GM12878 (cell line): ENCODE measurements around the gene JUN. TPM values are rescaled to one million over a fixed set of nuclear protein-coding genes. Genes with fewer than 3 reads are reported as not detected.

Experiments
- ATAC-seq: fragments of 200-7000 bp; cut with Tn5 transposase; 3 replicates; pipeline ENCODE4 v1.9.1; 2020; ENCODE audit warnings: mild to moderate bottlenecking, moderate library complexity
- BruUV-seq: library from RNA; stranded (reverse); fragments of 400-500 nt; replicated peaks from 2 replicates; lab custom pipeline; 2021; lab: Mats Ljungman, UMichigan
- CTCF ChIA-PET: fragments of 300-600 bp; sonication (Branson Sonifier 250); formaldehyde crosslinking; extraction: SDS; loops from one replicate; lab custom pipeline; 2021; ENCODE audit warnings: inconsistent platforms; lab: Yijun Ruan, JAX
- POLR2A ChIA-PET: fragments of 350-600 bp; formaldehyde crosslinking; extraction: SDS; loops from one replicate; lab custom pipeline; 2021; ENCODE audit warnings: inconsistent platforms; lab: Charles Lee
- RAD21 ChIA-PET: fragments of 300-600 bp; sonication (Branson Sonifier 250); formaldehyde crosslinking; loops from one replicate; lab custom pipeline; 2023; ENCODE audit warnings: antibody characterized with exemption; ENCODE audit not compliant: unreplicated experiment; lab: Charles Lee
- SMC1A ChIA-PET: fragments of 300-600 bp; sonication (Branson Sonifier 250); formaldehyde crosslinking; loops from one replicate; lab custom pipeline; 2023; ENCODE audit not compliant: unreplicated experiment, uncharacterized antibody; lab: Charles Lee
- DNase-seq: peaks from one replicate; pipeline ENCODE4 v3.0.0-alpha.2; 2011; ENCODE audit warnings: low read depth, low spot score
- FAIRE-seq: peaks from 3 replicates; lab custom pipeline; 2011; peaks lifted over from hg19 to GRCh38; lab: Jason Lieb, UNC
- H2AFZ ChIP-seq: 2 replicates; pipeline ENCODE4 v1.6.0; 2011; ENCODE audit warnings: low read depth, low read length, control low read depth; ENCODE audit not compliant: control insufficient read depth
- H3K27ac ChIP-seq: 2 replicates; pipeline ENCODE4 v1.5.1; 2011; ENCODE audit warnings: control low read depth; ENCODE audit not compliant: control insufficient read depth, insufficient read depth
- H3K27me3 ChIP-seq, 2 experiments: replicated peaks in 1 of 2; 2 replicates each; pipeline versions ENCODE4 v1.6.0 to v1.6.1; 2011; ENCODE audit warnings: low read length in 1 of 2; ENCODE audit not compliant: control insufficient read depth in 2 of 2, insufficient read depth in 2 of 2
- H3K36me3 ChIP-seq, 2 experiments: 2 replicates each; pipeline ENCODE4 v1.5.1; 2011; ENCODE audit warnings: low read length in 1 of 2; ENCODE audit not compliant: control insufficient read depth in 2 of 2, insufficient read depth in 2 of 2
- H3K4me1 ChIP-seq: 2 replicates; pipeline ENCODE4 v1.6.1; 2011; ENCODE audit warnings: mild to moderate bottlenecking, low read length, moderate library complexity, mixed read lengths; ENCODE audit not compliant: control insufficient read depth, insufficient read depth
- H3K4me2 ChIP-seq: 2 replicates; pipeline ENCODE4 v1.6.0; 2011; ENCODE audit warnings: control low read depth; ENCODE audit not compliant: control insufficient read depth, insufficient read depth
- H3K4me3 ChIP-seq: fragments of 200-600 bp; sonication (generic); 2 replicates; pipeline ENCODE4 v1.5.1; 2016
- H3K79me2 ChIP-seq: 2 replicates; pipeline ENCODE4 v1.6.0; 2011; ENCODE audit warnings: low read length; ENCODE audit not compliant: control insufficient read depth, insufficient read depth
- H3K9ac ChIP-seq: 2 replicates; pipeline ENCODE4 v1.8.0; 2011; ENCODE audit warnings: low read length, control low read depth, mixed read lengths; ENCODE audit not compliant: control insufficient read depth, insufficient read depth
- H3K9me3 ChIP-seq: replicated peaks from 3 replicates; pipeline ENCODE4 v1.5.1; 2011; ENCODE audit warnings: mild to moderate bottlenecking, low read length; ENCODE audit not compliant: control insufficient read depth, insufficient read depth
- H4K20me1 ChIP-seq: 2 replicates; pipeline ENCODE4 v1.6.0; 2011; ENCODE audit not compliant: control insufficient read depth, insufficient read depth
- BCL3 ChIP-seq: IDR thresholded peaks from 2 replicates; pipeline ENCODE4 v1.6.1; 2011; ENCODE audit warnings: borderline replicate concordance, low read depth, mild to moderate bottlenecking, moderate library complexity, low read length; ENCODE audit not compliant: insufficient read depth, poor library complexity, severe bottlenecking
- BMI1 ChIP-seq: fragments of 450-650 bp; IDR thresholded peaks from 2 replicates; pipeline ENCODE4 v1.6.1; 2016; ENCODE audit warnings: mild to moderate bottlenecking, moderate library complexity, borderline replicate concordance
- CBFB ChIP-seq: IDR thresholded peaks from 2 replicates; pipeline ENCODE4 v1.6.1; 2016; ENCODE audit warnings: antibody characterized with exemption, low read depth
- E4F1 ChIP-seq: fragments of 450-650 bp; IDR thresholded peaks from 2 replicates; pipeline ENCODE4 v1.6.1; 2018; ENCODE audit warnings: borderline replicate concordance, mild to moderate bottlenecking; ENCODE audit not compliant: partially characterized antibody
- EGR1 ChIP-seq, 2 experiments: IDR thresholded peaks; 1 replicate in 1 of 2; 2 replicates in 1 of 2; pipeline ENCODE4 v1.6.1; 2011 to 2012; ENCODE audit warnings: low read depth in 2 of 2, low read length in 2 of 2, borderline replicate concordance in 1 of 2, mild to moderate bottlenecking in 1 of 2, moderate library complexity in 1 of 2
- MTA3 ChIP-seq: IDR thresholded peaks from 2 replicates; pipeline ENCODE4 v1.6.1; 2012; ENCODE audit warnings: low read length, inconsistent platforms, borderline replicate concordance
- RAD51 ChIP-seq: fragments of 450-650 bp; IDR thresholded peaks from 2 replicates; pipeline ENCODE4 v1.6.1; 2016; ENCODE audit warnings: moderate library complexity, mild to moderate bottlenecking, inconsistent platforms
- RB1 ChIP-seq: fragments of 450-650 bp; formaldehyde crosslinking; IDR thresholded peaks from 2 replicates; pipeline ENCODE4 v1.6.1; 2017; ENCODE audit warnings: mild to moderate bottlenecking, borderline replicate concordance
- RCOR1 ChIP-seq: conservative IDR thresholded peaks from 2 replicates; pipeline ENCODE4 v1.6.1; 2012; ENCODE audit warnings: low read depth, low read length, improper control_type of control experiment
- USF1 ChIP-seq: IDR thresholded peaks from 2 replicates; pipeline ENCODE4 v1.6.1; 2011; ENCODE audit warnings: borderline replicate concordance, low read depth, mild to moderate bottlenecking, moderate library complexity, mixed read lengths, low read length; ENCODE audit not compliant: insufficient read depth; ENCODE audit errors: extremely low read length
- ZNF274 ChIP-seq: IDR thresholded peaks from one replicate; pipeline ENCODE4 v1.8.0; 2011; ENCODE audit not compliant: insufficient read length, insufficient read depth
- ZNF384 ChIP-seq: IDR thresholded peaks from 2 replicates; pipeline ENCODE4 v1.6.1; 2012; ENCODE audit warnings: low read depth, mild to moderate bottlenecking, low read length, improper control_type of control experiment, borderline replicate concordance
- WGBS: methylation state at CpG from one replicate; pipeline ENCODE4 v1.1.6; 2016; ENCODE audit warnings: low lambda C conversion rate; ENCODE audit not compliant: insufficient replicate concordance, insufficient coverage; ENCODE audit errors: missing lambda C conversion rate; 5-methylcytosine and 5-hydroxymethylcytosine counted together
- in situ Hi-C: fragments of 300-500 bp; cut with MboI; formaldehyde crosslinking; loops from 9 replicates; pipeline ENCODE4 v1.14.3; 2018; ENCODE audit warnings: mixed read lengths
- intact Hi-C: fragments of 100-400 bp; cut with micrococcal nuclease; formaldehyde crosslinking; loops from one replicate; pipeline ENCODE4 v1.14.2; 2022; ENCODE audit not compliant: unreplicated experiment
- polyA plus RNA-seq, 11 experiments: library from polyadenylated mRNA; depleted of rRNA in 4 of 11; unstranded in 6 of 11; stranded (reverse) in 5 of 11; fragments of >200 nt; fragmentation: Nextera tagmentation in 4 of 11; fragmentation: Illumina TruSeq in 1 of 11; extraction: Ambion mirVana in 4 of 11; extraction: Trizol in 1 of 11; gene quantifications; 1 replicate in 1 of 11; 2 replicates in 10 of 11; pipeline versions ENCODE4 v1.2.1 to v1.2.3, GENCODE V29; 2011 to 2016; ENCODE audit warnings: inconsistent platforms in 2 of 11, missing spikeins in 2 of 11, low read depth in 1 of 11
- total RNA-seq, 4 experiments: library from RNA; depleted of rRNA in 3 of 4; stranded (reverse); fragments of >200 nt in 3 of 4; fragmentation: Illumina TruSeq in 1 of 4; extraction: Trizol in 1 of 4; gene quantifications; 2 replicates each; pipeline versions ENCODE4 v1.2.1 to v1.2.3, GENCODE V29; 2013 to 2021
- TF ChIP-seq, protein P1 (sequence below): fragments of 450-650 bp; IDR thresholded peaks from 2 replicates; pipeline ENCODE4 v1.6.1; 2017; ENCODE audit warnings: antibody characterized with exemption, mild to moderate bottlenecking, moderate library complexity

Gene JUN
- total and polyA plus RNA-seq, 10 of the 15 experiments (the other 5 are each of a cell fraction or from before 2014, with no cell fraction given) = 0.18 to 8.4 (median 2.8) TPM

DNA sequence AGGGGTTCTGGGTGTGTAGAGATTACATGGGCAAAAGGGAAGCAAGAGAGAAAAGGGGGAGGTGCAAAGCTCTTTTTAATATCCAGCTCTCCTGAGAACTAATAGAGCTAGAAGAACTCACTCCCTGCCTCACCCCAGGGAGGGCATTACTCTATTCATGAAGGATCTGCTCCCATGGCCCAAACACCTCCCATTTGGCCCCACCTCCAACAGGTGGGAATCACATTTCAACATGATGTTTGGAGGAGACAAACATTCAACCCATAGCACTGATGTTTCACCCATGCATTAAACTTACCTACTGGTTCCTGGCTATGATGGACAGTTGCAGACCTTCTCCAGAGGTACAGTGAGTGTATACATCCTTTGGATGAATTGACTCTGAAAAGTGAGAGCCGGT is 7.3 kb upstream of the JUN start:
- ChIA-PET RAD21 (no interaction called here), SMC1A (no interaction called here), POLR2A (no interaction called here), CTCF (no interaction called here)
- no TSS peak for BruUV-seq
- no peak overlapping the region for H3K9ac ChIP-seq
- no peaks in the 10 kb centered on the region for H3K36me3 ChIP-seq
- no peaks in the 10 kb centered on the region for H3K4me1 ChIP-seq
- no peak for FAIRE-seq
- no peak overlapping the region for H3K4me2 ChIP-seq
- H3K4me3 ChIP-seq = no peak overlapping the region
- no peak for ATAC-seq
- no peak overlapping the region for H2AFZ ChIP-seq
- WGBS = 100% methylated on average over 1 of the region's 1 CpG
- H3K9me3 ChIP-seq = peaks cover 3% of the 10 kb centered on the region; the same call in 1 of the 3 replicates
- no peaks in the 10 kb centered on the region for H4K20me1 ChIP-seq
- intact Hi-C loops = no loop called here
- in situ Hi-C loops = no loop called here
- no peaks in the 10 kb centered on the region for H3K79me2 ChIP-seq
- DNase-seq = no peak
- no peaks in the 10 kb centered on the region for H3K27me3 ChIP-seq
- H3K27ac ChIP-seq = no peak overlapping the region
- TF ChIP-seq, protein P1, sequence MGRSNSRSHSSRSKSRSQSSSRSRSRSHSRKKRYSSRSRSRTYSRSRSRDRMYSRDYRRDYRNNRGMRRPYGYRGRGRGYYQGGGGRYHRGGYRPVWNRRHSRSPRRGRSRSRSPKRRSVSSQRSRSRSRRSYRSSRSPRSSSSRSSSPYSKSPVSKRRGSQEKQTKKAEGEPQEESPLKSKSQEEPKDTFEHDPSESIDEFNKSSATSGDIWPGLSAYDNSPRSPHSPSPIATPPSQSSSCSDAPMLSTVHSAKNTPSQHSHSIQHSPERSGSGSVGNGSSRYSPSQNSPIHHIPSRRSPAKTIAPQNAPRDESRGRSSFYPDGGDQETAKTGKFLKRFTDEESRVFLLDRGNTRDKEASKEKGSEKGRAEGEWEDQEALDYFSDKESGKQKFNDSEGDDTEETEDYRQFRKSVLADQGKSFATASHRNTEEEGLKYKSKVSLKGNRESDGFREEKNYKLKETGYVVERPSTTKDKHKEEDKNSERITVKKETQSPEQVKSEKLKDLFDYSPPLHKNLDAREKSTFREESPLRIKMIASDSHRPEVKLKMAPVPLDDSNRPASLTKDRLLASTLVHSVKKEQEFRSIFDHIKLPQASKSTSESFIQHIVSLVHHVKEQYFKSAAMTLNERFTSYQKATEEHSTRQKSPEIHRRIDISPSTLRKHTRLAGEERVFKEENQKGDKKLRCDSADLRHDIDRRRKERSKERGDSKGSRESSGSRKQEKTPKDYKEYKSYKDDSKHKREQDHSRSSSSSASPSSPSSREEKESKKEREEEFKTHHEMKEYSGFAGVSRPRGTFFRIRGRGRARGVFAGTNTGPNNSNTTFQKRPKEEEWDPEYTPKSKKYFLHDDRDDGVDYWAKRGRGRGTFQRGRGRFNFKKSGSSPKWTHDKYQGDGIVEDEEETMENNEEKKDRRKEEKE = no peak
- TF ChIP-seq RCOR1 (no peak), EGR1 (IDR thresholded peaks at IDR 0.05; ENCODE audit: borderline replicate concordance in 1 of 2, low read depth in 2 of 2, low read length in 2 of 2) (no peak), E4F1 (no peak), USF1 (no peak), RAD51 (no peak), MTA3 (no peak), CBFB (no peak), BCL3 (no peak), ZNF274 (no peak), ZNF384 (no peak), BMI1 (no peak), RB1 (no peak)
